Mesendoderm (in vitro differentiated cells): ENCODE measurements around the gene PDE4D.

ENCODE experiments used
- DNase-seq: peaks from one replicate; pipeline ENCODE4 v3.0.0; 2013
- H2AK5ac ChIP-seq: 2 replicates; pipeline ENCODE4 v1.6.1; 2013; ENCODE audit warnings: low read length, inconsistent platforms
- H2BK120ac ChIP-seq: 2 replicates; pipeline ENCODE4 v1.6.1; 2013; ENCODE audit warnings: low read depth, mild to moderate bottlenecking, low read length, moderate library complexity, mixed read lengths
- H2BK15ac ChIP-seq: replicated peaks from 2 replicates; pipeline ENCODE4 v1.6.1; 2013; ENCODE audit warnings: low read depth, mild to moderate bottlenecking, moderate library complexity
- H2BK5ac ChIP-seq: 2 replicates; pipeline ENCODE4 v1.6.1; 2013; ENCODE audit warnings: low read length, inconsistent platforms
- H3K18ac ChIP-seq: 2 replicates; pipeline ENCODE4 v1.6.1; 2013; ENCODE audit warnings: mild to moderate bottlenecking, low read length, mixed read lengths
- H3K23ac ChIP-seq: one replicate; pipeline ENCODE4 v1.6.1; 2013; ENCODE audit warnings: low read length
- H3K27ac ChIP-seq: 2 replicates; pipeline ENCODE4 v1.5.1; 2013; ENCODE audit warnings: low read depth, mild to moderate bottlenecking, inconsistent platforms, low read length, moderate library complexity
- H3K27me3 ChIP-seq: 2 replicates; pipeline ENCODE4 v1.6.1; 2013; ENCODE audit warnings: low read length, control low read depth, mild to moderate bottlenecking, inconsistent platforms; ENCODE audit not compliant: insufficient read depth, poor library complexity
- H3K36me3 ChIP-seq: 2 replicates; pipeline ENCODE4 v1.6.1; 2013; ENCODE audit warnings: low read length, inconsistent platforms; ENCODE audit not compliant: control insufficient read depth, insufficient read depth
- H3K4ac ChIP-seq: one replicate; pipeline ENCODE4 v1.6.1; 2013; ENCODE audit warnings: low read depth, mild to moderate bottlenecking, low read length, moderate library complexity
- H3K4me1 ChIP-seq: 2 replicates; pipeline ENCODE4 v1.6.1; 2013; ENCODE audit warnings: low read depth, low read length, inconsistent platforms; ENCODE audit not compliant: control insufficient read depth
- H3K4me2 ChIP-seq: 2 replicates; pipeline ENCODE4 v1.6.1; 2013; ENCODE audit warnings: low read length
- H3K4me3 ChIP-seq: 2 replicates; pipeline ENCODE4 v1.5.1; 2013; ENCODE audit warnings: mild to moderate bottlenecking, low read length
- H3K56ac ChIP-seq: one replicate; pipeline ENCODE4 v1.6.1; 2013; ENCODE audit warnings: low read length
- H3K79me1 ChIP-seq: 2 replicates; pipeline ENCODE4 v1.6.1; 2013; ENCODE audit warnings: low read length, inconsistent platforms
- H3K79me2 ChIP-seq: 2 replicates; pipeline ENCODE4 v1.6.1; 2013; ENCODE audit warnings: mild to moderate bottlenecking, low read length; ENCODE audit not compliant: control insufficient read depth, insufficient read depth
- H3K9ac ChIP-seq: 2 replicates; pipeline ENCODE4 v1.6.1; 2013; ENCODE audit warnings: low read length, inconsistent platforms
- H4K5ac ChIP-seq: one replicate; pipeline ENCODE4 v1.6.1; 2013; ENCODE audit warnings: low read length
- H4K8ac ChIP-seq: one replicate; pipeline ENCODE4 v1.6.1; 2013; ENCODE audit warnings: low read depth, mild to moderate bottlenecking, control low read depth, low read length, moderate library complexity
- WGBS: extraction: QIAGEN DNeasy Blood & Tissue Kit; methylation state at CpG from one replicate; pipeline ENCODE4 v1.1.7; 2013; ENCODE audit warnings: low lambda C conversion rate, missing lambda C conversion rate; ENCODE audit not compliant: insufficient coverage; ENCODE audit errors: extremely low coverage; 5-methylcytosine and 5-hydroxymethylcytosine counted together

The PDE4D gene

DNA sequence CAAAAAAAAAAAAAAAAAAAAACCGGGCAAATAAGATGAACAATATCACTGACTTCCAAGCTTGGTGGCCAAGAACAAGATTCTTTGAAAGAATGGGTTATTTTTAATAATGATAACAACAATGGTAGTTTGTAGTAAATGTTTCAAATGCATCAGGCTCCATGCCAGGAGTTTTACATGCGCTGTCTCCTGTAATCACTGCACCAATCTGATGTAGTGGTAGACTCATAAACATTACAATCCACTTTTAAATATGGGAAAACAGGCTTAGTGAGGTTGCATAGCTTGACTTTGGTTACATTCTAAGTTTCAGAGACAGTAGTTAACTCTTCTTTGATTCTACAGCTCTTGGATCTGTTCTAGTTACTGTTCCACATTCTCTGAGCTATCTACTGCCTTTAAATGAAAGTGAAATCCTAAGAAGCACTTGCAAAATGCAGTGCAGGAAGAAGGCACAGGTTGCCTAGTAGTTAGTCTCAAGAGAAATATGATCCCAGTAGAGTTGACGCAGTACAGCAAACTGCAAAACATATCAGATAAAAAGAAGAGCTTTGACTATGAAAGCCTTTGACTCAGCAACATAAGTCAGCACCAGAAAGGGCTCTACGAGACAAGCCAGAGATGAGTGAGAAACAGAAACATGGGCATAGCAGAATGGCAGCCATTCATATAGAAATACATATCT lies 62.1 kb downstream of the PDE4D start:
- DNase-seq, result no peak
- Histone ChIP-seq H3K27me3 (no peaks in the 10 kb centered on the region), H3K4ac (no peak overlapping the region)

DNA sequence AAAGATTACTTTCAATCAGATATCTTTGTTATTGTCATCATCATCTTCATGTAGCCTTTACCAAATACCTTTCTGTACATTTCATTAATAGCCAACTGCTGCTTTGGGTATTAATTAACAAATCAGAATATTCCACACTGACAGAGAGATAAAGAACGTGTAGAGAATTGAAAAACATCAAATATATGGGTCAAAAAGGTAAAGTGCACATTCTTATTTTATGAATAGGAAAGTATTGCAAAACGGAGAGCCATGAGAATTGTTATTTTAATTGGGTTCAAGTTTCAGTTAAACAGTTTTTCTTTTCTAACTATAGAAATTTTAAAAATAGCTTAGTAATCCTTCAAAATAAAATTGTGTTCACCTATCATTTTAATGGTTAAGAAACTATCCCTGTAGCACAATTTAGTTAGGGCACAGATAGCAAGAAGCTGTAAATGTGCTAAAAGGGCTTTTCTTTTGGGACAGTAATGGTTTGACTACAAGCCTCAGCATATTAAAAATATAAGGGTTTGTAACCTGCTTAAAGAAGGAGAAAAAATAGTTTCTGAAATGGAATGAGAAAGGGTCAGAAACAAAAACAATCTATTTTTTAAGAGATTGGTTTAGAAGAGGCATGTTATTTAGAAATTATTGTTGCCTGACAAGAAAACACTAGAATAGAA lies 62.9 kb downstream of the PDE4D start:
- H3K18ac ChIP-seq, result no peak overlapping the region
- no peak overlapping the region for H2BK5ac ChIP-seq
- H2BK15ac ChIP-seq, result no peak overlapping the region
- no peaks in the 10 kb centered on the region for H3K36me3 ChIP-seq
- H3K9ac ChIP-seq, result no peak overlapping the region
- H3K4ac ChIP-seq, result no peak overlapping the region
- H2BK120ac ChIP-seq, result no peak overlapping the region
- H3K27ac ChIP-seq, result no peak overlapping the region
- no peak overlapping the region for H3K4me2 ChIP-seq
- H3K79me2 ChIP-seq, result no peaks in the 10 kb centered on the region
- H4K5ac ChIP-seq, result no peak overlapping the region
- no peak overlapping the region for H3K4me3 ChIP-seq
- H3K79me1 ChIP-seq, result no peaks in the 10 kb centered on the region
- no peak for DNase-seq
- no peaks in the 10 kb centered on the region for H3K27me3 ChIP-seq
- no peak overlapping the region for H3K23ac ChIP-seq
- H3K56ac ChIP-seq, result no peak overlapping the region
- no peak overlapping the region for H4K8ac ChIP-seq
- H3K4me1 ChIP-seq, result no peaks in the 10 kb centered on the region
- no CpG with 5 or more reads among the region's 2 CpGs for WGBS
- H2AK5ac ChIP-seq, result no peak overlapping the region

More for the DNA sequence above, 62.1 kb downstream of the PDE4D start:
- Histone ChIP-seq H3K56ac (no peak overlapping the region), H2BK15ac (no peak overlapping the region), H3K4me2 (no peak overlapping the region), H3K79me2 (no peaks in the 10 kb centered on the region), H3K79me1 (no peaks in the 10 kb centered on the region), H3K23ac (no peak overlapping the region), H4K5ac (no peak overlapping the region), H3K4me3 (no peak overlapping the region), H3K4me1 (no peaks in the 10 kb centered on the region), H3K36me3 (no peaks in the 10 kb centered on the region), H3K9ac (no peak overlapping the region), H2BK5ac (no peak overlapping the region), H3K18ac (no peak overlapping the region), H3K27ac (no peak overlapping the region), H4K8ac (no peak overlapping the region), H2AK5ac (no peak overlapping the region), H2BK120ac (no peak overlapping the region)
- no CpG with 5 or more reads among the region's 4 CpGs for WGBS

DNA sequence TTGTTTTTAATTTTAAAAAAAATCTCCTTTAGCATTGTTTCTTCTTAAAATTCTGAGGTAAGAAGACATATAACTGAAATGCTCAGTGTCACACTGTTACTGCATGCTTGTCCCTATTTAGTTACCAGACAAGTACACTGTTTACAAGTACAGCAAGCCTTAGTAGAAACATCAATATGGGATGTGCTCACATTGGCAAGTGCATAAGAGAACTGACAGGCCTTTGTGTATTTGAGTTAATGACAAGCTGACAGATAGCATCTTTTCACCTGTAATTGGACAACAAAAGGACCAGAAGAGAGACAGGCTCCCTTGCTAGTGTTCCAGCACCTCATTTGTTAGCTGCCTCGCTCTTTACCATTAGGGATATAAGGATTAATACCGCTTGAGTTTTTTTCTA lies 63.6 kb downstream of the PDE4D start:
- Histone ChIP-seq H3K27ac (no peak overlapping the region), H3K18ac (no peak overlapping the region), H3K79me2 (no peaks in the 10 kb centered on the region), H4K8ac (no peak overlapping the region), H3K4ac (no peak overlapping the region), H3K4me3 (no peak overlapping the region), H3K56ac (no peak overlapping the region), H3K27me3 (no peaks in the 10 kb centered on the region), H2BK120ac (no peak overlapping the region), H4K5ac (no peak overlapping the region), H3K4me1 (no peaks in the 10 kb centered on the region), H3K36me3 (no peaks in the 10 kb centered on the region), H3K9ac (no peak overlapping the region), H2AK5ac (no peak overlapping the region), H2BK15ac (no peak overlapping the region), H3K23ac (no peak overlapping the region), H3K4me2 (no peak overlapping the region), H3K79me1 (no peaks in the 10 kb centered on the region), H2BK5ac (no peak overlapping the region)
- no peak for DNase-seq
- no CpG with 5 or more reads among the region's 2 CpGs for WGBS

DNA sequence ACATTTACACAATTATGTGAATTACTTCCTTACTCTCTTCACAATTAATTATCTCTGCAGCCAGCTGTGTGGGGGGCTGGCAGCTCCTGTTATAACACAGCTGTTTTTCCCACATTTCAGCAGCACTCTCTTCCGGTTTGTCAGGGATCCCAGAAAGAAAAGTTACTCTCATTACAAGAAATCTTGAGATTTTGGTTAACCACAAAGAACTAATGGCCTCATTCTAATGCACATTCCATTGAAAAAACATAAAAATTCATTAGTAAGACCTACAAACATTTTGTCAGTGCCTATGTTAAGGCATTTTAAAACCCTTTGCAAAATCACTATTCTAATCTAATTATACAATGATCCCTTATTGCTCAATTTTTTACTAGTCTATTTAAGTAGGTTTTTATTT lies 64.1 kb downstream of the PDE4D start:
- Histone ChIP-seq H3K23ac (no peak overlapping the region), H3K9ac (no peak overlapping the region), H3K4ac (no peak overlapping the region), H3K18ac (no peak overlapping the region), H4K8ac (no peak overlapping the region), H3K27me3 (no peaks in the 10 kb centered on the region), H3K36me3 (no peaks in the 10 kb centered on the region), H3K79me1 (no peaks in the 10 kb centered on the region), H2AK5ac (no peak overlapping the region), H3K56ac (no peak overlapping the region), H3K79me2 (no peaks in the 10 kb centered on the region), H2BK120ac (no peak overlapping the region), H4K5ac (no peak overlapping the region), H3K4me3 (no peak overlapping the region), H2BK5ac (no peak overlapping the region), H3K4me1 (no peaks in the 10 kb centered on the region), H3K4me2 (no peak overlapping the region), H3K27ac (no peak overlapping the region), H2BK15ac (no peak overlapping the region)
- DNase-seq, result no peak
- WGBS, result no CpG with 5 or more reads among the region's 1 CpG

- no peak overlapping the region for H3K23ac ChIP-seq
- no peak overlapping the region for H3K4me2 ChIP-seq
- no peaks in the 10 kb centered on the region for H3K79me1 ChIP-seq
- no peak overlapping the region for H4K8ac ChIP-seq
- no peak overlapping the region for H4K5ac ChIP-seq
- peak overlapping the region; percentile 51 for H3K18ac ChIP-seq
- H3K9ac ChIP-seq, result no peak overlapping the region
- H3K27me3 ChIP-seq, result no peaks in the 10 kb centered on the region
- DNase-seq, result no peak
- H2BK15ac ChIP-seq, result no peak overlapping the region
- no peaks in the 10 kb centered on the region for H3K79me2 ChIP-seq
- H3K4ac ChIP-seq, result no peak overlapping the region
- peak overlapping the region; percentile 28 for H2BK120ac ChIP-seq
- WGBS, result no CpG with 5 or more reads among the region's 3 CpGs
- no peak overlapping the region for H3K56ac ChIP-seq
- H2AK5ac ChIP-seq, result no peak overlapping the region
- no peak overlapping the region for H3K4me3 ChIP-seq
- no peaks in the 10 kb centered on the region for H3K4me1 ChIP-seq
- no peaks in the 10 kb centered on the region for H3K36me3 ChIP-seq
- no peak overlapping the region for H2BK5ac ChIP-seq
- H3K27ac ChIP-seq, result no peak overlapping the region
These were observed 64.9 kb downstream of the PDE4D start for GRCh38 chr5:59828623-59829022.

DNA sequence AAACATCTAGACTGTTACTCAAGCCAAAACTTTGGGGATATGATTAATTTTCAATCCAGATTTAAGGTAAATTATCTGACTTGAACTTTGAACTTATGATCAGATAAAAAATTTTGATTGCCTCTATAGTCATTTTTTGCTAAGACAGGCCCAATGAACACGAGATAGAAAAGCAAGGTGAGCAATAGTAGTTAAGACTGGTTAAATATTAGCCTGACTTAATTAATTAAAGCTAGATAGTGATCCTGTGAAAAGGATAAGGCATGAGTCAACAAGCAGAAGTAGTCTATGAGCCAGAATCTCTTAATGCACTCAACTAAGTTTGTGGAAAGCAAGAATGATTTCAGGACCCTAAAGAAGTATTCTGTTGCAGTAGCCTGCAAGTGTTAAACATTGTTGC lies 66.5 kb downstream of the PDE4D start:
- Histone ChIP-seq H3K27ac (no peak overlapping the region), H4K5ac (no peak overlapping the region), H2BK5ac (no peak overlapping the region), H3K18ac (no peak overlapping the region), H3K4me2 (no peak overlapping the region), H3K23ac (no peak overlapping the region), H3K9ac (no peak overlapping the region), H3K36me3 (no peaks in the 10 kb centered on the region), H3K79me1 (no peaks in the 10 kb centered on the region), H3K79me2 (no peaks in the 10 kb centered on the region), H3K56ac (no peak overlapping the region), H4K8ac (no peak overlapping the region), H3K4me3 (no peak overlapping the region), H3K4ac (no peak overlapping the region), H3K4me1 (no peaks in the 10 kb centered on the region), H2BK15ac (no peak overlapping the region), H2BK120ac (no peak overlapping the region), H2AK5ac (no peak overlapping the region), H3K27me3 (no peaks in the 10 kb centered on the region)
- no CpG with 5 or more reads among the region's 1 CpG for WGBS
- DNase-seq, result no peak
